Measurements from ENCODE around the gene ALCAM.
"Not testable (repeated sequence)": the region's sequence is repeated elsewhere in the genome, so short reads cannot be mapped to it uniquely, and the experiment has no call there.

ALCAM gene

GRCh38 chr3:105537371-105538080 is 170.8 kb downstream of the ALCAM start:
- no peak for DNase-seq

- DNase-seq: no peak
These were observed 171.8 kb downstream of the ALCAM start for GRCh38 chr3:105538483-105538882.

DNA sequence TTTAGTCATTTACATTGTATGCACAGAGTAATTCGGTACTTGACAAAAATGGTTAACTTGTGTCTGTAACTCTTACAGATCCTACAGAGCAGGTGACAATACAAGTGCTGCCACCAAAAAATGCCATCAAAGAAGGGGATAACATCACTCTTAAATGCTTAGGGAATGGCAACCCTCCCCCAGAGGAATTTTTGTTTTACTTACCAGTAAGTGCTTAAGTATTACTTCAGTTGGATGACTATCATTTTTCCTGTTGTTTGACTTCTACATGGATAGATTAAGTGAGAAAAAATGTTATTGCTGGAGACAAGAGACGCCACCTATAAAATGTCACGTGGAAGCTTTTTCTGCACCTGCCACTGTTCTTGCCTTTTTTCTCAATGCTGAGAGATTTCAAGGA is 173.2 kb downstream of the ALCAM start:
- DNase-seq: no peak

DNA sequence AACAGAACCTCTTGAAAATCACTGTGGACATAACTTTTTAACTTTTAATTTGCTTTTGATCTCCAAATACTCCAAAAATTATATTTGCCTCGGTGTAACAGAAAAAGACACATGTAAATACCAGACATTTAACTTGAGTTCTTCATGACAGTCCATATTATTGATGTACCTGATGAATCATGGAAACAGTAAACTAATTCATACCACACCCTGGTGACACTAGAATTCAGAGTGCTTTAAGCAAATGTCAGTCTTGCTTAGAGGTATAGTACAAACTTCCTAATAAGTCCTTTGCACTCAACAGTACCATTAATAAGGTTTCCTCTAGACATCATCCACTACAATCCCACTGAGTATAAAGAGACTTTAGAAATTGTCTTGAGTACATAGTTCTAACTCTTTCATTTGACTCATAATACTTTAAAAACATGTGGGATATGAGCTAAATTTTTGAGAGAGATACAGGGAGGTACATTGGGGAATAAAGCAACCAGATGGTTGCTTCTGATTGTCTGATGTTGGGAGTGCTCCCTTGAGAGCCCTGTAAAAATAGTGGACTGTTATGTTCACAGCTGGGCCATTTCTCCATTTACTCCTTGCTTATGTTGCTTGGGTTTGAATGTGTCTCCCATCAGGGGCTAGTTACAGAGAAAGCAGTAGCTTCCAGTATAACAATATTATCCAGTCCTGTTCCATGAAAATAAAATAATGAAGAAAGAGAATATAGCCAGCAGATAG is 175.7 kb downstream of the ALCAM start:
- DNase-seq: no peak

- no peak for DNase-seq
These were observed 178.3 kb downstream of the ALCAM start for GRCh38 chr3:105545051-105545450.

- DNase-seq: no peak
These were observed 187.1 kb downstream of the ALCAM start for GRCh38 chr3:105553851-105554250.

DNA sequence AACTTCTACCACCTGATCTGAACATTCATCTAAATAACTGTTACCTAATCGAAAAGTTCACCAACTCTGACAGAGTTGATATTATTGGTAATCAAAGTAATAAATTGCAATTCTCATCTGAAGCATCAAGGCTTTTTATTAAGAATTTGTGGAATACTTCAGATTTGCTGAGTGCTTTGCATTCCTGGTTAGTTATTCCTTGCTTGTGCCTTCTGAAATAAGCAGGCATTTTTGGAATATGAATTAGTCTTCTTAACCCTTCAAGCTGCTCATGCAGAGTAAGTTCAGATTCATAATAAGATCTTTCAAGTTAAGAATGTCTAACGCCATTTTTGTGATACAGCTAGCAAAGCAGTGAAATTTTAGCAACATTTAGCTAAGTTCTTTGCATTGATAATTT is 188.5 kb downstream of the ALCAM start:
- no peak for DNase-seq

- no peak for DNase-seq
These were observed 193.1 kb downstream of the ALCAM start for GRCh38 chr3:105559856-105560255.

DNA sequence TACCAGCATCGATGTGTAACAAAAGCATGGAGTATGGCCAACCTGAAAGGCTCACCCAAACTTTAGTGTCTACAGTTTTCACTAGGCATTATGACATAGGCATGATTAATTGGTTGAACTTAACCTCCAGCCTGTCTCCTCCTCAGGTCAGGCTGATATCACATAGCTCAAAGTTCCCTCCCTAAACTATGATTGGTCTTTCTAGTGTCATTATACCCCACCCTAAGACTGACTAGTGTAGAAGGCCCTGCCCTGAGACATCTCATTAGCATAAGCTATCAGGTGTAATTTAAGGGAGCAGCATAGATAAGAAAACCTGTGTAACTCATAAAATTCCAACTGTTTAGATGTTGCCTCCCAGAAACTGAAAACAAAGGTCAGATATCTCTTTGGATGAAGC is 195.2 kb downstream of the ALCAM start:
- no peak for DNase-seq

GRCh38 chr3:105564546-105565288 is 198.0 kb downstream of the ALCAM start:
- no peak for DNase-seq

DNA sequence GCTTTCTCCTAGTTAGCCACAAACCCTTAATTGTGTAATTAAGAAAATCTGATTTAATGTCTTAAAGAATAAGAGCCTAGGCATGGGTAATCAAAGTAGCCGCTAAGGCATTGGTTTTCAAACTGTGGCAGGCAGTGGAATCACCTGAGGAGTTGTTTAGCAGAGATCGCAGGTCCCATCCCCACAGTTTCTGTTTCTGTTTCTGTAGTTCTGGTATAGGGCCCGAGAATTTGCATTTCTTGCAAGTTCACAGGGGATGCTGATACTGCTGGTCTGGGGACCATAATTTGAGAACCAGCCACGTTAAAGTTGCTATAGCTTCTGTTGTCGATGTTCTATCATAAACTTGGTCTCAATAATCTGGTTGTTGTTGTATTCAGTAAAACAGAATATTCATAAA is 204.3 kb downstream of the ALCAM start:
- DNase-seq: no peak

DNA sequence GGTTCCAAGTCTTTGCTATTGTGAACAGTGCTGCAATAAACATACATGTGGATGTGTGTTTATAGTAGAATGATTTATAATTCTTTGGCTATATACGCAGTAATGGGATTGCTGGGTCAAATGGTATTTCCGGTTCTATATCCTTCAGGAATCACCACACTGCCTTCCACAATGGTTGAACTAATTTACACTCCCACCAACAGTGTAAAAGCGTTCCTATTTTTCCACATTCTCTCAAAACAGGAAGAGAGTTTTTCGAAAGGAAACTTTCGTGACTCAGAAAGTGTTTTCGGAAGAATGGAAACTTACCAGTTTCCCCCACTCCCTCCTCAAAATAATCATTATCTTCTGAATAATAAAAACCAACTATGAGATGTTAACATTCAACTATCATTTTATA is 205.8 kb downstream of the ALCAM start:
- DNase-seq: no peak

DNA sequence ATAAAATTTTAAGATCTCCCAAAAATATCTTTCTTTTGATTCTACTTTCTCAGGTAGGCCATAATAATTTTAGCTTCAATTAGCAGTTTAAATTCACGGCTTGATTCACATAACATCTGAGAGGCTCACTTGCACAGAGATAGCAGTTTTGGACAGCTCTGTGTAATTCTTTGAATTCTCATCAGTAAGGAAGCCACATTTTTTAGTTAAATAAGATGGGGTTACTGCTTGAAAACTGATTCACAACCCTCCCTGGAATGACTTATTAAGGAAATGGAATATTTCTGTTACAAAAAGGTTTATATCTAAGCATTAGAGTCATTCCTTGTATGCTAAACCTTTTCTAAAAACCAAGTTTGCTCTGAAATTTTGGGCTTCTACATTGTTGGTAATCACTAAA is 212.7 kb downstream of the ALCAM start:
- no peak for DNase-seq

GRCh38 chr3:105580296-105580965 is 213.7 kb downstream of the ALCAM start:
- DNase-seq: no peak

GRCh38 chr3:105582015-105582414 is 215.3 kb downstream of the ALCAM start:
- DNase-seq: no peak

DNA sequence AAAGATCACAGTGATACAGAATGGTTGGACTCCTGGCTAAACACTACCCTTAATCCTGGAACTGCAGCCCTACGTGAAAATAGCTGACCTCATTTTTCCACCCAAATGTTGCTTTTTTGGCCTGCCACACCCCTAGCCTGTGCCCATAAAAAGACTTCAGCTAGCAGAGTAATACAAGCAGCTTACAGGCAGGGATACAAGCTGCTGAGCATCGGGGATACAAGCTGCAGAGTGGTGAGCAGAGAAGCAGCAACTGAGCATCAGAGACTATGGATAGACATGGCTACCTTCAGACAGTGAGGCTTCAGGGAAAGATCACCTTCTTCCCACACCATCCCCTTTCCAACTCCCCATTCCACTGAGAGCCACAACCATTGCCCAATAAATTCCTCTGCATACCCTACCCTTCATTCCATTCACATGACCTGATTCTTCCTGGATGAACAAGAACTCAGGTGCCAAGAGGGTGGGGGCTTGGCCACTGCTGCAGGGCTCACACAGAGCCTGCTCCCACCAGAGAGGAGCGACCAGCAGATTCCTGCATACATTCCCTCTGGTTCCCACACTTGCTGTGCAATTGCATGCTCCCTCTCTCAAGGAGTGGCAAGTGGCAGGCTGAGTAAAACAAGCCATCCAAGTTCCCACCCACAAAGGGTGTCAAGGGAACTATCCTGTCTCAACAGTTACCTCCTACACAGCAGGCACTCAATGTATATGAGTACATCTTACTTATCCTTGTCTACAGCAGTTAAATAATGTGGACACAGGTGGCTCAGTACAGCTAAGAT is 217.5 kb downstream of the ALCAM start:
- DNase-seq: no peak

DNA sequence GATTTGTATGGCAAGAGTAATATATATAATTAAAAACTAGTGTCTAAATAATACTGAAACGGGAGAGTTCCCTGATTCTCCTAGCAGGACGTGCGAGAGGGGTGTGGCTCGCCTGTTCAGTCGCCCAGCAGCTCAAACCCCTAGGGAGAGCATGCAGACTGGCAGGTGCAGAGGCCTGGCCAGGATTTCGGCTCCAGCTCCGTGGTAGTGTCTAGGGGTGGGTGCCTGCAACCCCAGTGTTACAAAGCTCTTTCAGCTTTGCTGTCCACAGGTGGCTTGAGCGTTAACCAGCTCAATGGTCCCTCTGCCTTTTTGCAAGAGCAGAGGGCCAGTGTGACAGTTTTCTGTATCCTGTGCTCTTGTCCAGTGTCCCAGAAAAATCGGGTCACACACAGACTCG is 226.6 kb downstream of the ALCAM start:
- no peak for DNase-seq

DNA sequence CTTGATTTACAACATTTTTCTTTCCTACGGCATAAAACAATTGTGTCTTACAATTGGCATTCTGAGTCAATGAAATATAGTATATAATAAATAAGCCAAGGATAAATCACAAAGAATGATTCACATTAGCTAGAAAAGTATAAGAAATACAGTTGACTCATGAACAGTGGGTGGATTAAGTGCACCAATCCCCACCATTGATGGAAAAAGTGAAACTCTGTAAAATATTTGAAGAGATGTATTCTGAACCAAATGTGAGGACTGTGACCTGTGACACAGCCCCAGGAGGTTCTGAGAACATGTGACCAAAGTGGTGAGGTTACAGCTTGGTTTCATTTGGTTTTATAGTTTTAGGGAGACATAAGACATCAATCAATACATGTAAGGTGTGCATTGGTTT is 227.5 kb downstream of the ALCAM start:
- peak; percentile 36 for DNase-seq

DNA sequence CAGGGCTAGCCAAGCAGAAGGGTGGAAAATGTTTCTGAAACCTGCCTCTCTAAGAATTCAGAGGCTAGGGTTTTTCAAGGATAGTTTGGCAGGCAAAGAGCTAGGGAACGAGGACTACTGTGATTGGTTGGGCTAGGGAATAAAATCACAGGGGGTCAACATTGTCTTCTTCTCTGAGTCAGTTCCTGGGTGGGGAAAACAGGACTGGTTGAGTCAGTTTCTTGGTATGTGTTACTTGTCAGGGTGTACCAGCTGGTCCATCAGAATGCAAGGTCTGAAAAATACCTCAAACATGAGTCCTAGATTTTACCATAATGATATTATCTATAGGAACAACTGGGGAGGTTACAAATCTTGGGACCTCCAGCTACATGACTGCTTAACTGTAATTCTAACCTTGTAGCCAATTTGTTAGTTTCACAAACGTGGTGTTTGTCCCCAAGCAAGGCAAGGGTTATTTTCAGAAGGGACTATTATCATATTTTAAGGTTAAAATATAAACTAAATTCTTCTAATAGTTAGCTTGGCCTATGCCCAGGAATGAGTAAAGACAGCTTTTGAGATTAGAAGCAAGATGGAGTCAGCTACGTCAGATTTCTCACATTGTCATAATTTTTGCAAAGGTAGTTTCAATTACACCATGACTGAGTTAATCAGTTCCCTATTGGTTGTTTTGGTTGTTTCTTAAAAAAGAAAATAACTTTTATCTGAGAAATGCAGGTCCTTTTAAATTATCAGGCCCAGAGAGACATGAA is 231.5 kb downstream of the ALCAM start:
- DNase-seq: no peak

- DNase-seq: no peak
These were observed 232.6 kb downstream of the ALCAM start for GRCh38 chr3:105599350-105599749.

DNA sequence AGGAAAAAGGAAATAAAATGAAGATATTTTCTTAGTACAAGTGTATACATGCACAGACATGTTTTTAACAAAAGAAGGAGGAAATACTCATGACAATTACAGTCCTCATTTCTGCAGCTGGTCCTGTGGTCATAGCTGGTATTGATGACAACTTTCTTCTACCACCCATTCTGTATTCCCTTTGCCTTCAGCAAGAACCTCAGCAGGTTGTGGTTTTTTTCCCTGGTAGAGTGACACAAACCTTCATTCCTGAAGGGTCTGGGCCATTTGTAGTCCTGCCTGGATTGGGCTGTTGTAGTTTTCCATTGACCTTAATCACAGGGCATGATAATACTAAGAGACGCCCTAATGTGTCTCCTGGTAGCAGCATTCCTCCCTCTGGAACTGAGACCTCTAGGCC is 235.0 kb downstream of the ALCAM start:
- DNase-seq: not testable (repeated sequence)

DNA sequence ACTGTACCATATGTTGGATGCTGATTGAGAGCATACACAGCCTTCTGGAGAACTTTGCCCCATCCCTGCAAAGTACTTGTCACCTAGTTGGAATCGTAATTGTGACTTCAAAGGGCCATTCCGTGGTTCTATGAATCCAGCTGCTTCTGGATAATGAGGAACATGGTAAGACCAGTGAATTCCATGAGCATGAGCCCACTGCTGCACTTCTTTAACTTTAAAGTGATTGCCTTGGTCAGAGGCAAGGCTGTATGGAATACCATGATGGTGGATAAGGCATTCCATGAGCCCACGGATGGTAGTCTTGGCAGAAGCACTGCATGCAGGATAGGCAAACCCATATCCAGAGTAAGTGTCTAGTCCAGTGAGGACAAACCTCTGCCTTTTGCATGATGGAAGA is 235.6 kb downstream of the ALCAM start:
- DNase-seq: not testable (repeated sequence)
